ENCODE results near the gene GPR37. TPM values are rescaled to one million over a fixed set of nuclear protein-coding genes. Genes with fewer than 3 reads are reported as not detected.

GPR37 gene
- total and polyA plus RNA-seq, 2 donors, result 0.52 to 1.1 TPM

DNA sequence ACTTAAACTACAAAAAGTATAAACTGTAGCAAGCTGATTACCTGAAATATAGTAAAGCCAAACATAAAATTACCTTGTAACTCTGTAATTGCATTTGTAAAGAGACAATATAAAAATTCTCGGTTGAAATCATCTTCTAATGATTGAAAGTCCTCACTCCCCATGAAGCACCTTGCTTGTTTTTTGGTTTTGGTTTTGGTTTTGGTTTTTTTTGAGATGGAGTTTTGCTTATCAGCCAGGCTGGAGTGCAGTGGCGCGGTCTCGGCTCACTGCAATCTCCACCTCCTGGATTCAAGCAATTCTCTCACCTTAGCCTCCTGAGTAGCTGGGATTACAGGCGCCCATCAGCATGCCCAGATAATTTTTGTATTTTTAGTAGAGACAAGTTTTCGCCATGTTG is 33.9 kb upstream of the GPR37 start:
- Histone ChIP-seq H3K36me3 (ENCODE audit: control insufficient read depth in 2 of 2, insufficient read depth in 2 of 2, low read length in 1 of 2) (no peaks in the 10 kb centered on the region), H3K4me3 (ENCODE audit: low read length in 2 of 2) (no peak overlapping the region), H3K27ac (ENCODE audit: low read depth in 1 of 2, low read length in 1 of 2) (no peak overlapping the region), H3K4me1 (ENCODE audit: control insufficient read depth in 2 of 2, insufficient read depth in 2 of 2, low read length in 2 of 2) (no peaks in the 10 kb centered on the region), H3K9me3 (ENCODE audit: control insufficient read depth in 2 of 2, insufficient read depth in 1 of 2, low read length in 1 of 2) (no peaks in the 10 kb centered on the region), H3K27me3 (ENCODE audit: control insufficient read depth in 2 of 2, insufficient read depth in 1 of 2, low read length in 1 of 2) (no peaks in the 10 kb centered on the region)
- no peak for DNase-seq (ENCODE audit: low read depth in 6 of 9, low spot score in 9 of 9)
- 95% methylated on average over 6 of the region's 6 CpGs for WGBS

DNA sequence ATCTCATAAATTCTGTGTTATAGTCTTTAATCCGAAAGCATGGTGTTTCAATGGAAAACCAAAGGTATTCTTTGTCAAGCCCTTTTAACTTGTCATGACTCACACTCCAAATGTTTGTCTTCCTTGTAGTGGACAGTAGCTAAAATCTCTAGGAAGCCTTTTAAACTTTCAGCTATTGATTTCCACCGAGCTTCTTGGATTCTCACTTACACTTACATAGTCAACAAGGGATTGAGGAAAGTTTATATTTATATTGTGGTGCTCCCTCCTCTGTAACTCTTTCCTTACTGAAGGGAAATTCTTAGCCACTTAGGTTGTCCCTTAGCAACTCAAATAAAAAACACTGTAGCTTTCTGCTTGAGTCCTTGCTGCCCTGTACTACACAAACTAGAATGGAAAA is 31.2 kb upstream of the GPR37 start:
- no peak for DNase-seq (ENCODE audit: low read depth in 6 of 9, low spot score in 9 of 9)
- Histone ChIP-seq H3K27ac (ENCODE audit: low read depth in 1 of 2, low read length in 1 of 2) (no peak overlapping the region), H3K4me1 (ENCODE audit: control insufficient read depth in 2 of 2, insufficient read depth in 2 of 2, low read length in 2 of 2) (no peaks in the 10 kb centered on the region), H3K9me3 (ENCODE audit: control insufficient read depth in 2 of 2, insufficient read depth in 1 of 2, low read length in 1 of 2) (no peaks in the 10 kb centered on the region), H3K27me3 (ENCODE audit: control insufficient read depth in 2 of 2, insufficient read depth in 1 of 2, low read length in 1 of 2) (no peaks in the 10 kb centered on the region), H3K36me3 (ENCODE audit: control insufficient read depth in 2 of 2, insufficient read depth in 2 of 2, low read length in 1 of 2) (no peaks in the 10 kb centered on the region), H3K4me3 (ENCODE audit: low read length in 2 of 2) (no peak overlapping the region)
- 94% methylated on average over 2 of the region's 2 CpGs for WGBS

DNA sequence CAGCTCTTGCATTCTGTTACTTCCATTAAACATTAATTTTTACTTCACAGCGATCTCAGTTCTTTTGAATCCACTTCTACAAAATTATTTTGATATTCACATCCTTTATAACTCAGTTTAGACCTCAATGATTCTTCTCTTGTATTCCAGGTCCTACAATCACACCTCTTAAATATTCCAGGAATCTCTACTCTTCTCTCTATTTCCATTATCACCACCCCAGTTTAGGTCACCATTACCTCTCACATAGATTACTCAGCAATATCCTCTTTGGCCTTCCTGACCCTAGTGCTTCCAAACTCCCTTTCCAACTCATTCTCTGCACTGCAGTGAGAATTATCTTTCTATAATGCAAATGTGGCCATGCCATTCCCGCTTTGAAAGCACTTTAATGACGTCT is 27.1 kb upstream of the GPR37 start:
- DNase-seq (ENCODE audit: low read depth in 6 of 9, low spot score in 9 of 9), result no peak
- no peaks in the 10 kb centered on the region for H3K4me1 ChIP-seq (ENCODE audit: control insufficient read depth in 2 of 2, insufficient read depth in 2 of 2, low read length in 2 of 2)
- no peaks in the 10 kb centered on the region for H3K36me3 ChIP-seq (ENCODE audit: control insufficient read depth in 2 of 2, insufficient read depth in 2 of 2, low read length in 1 of 2)
- H3K9me3 ChIP-seq (ENCODE audit: control insufficient read depth in 2 of 2, insufficient read depth in 1 of 2, low read length in 1 of 2), result no peaks in the 10 kb centered on the region
- 72% methylated on average over 3 of the region's 3 CpGs for WGBS
- H3K4me3 ChIP-seq (ENCODE audit: low read length in 2 of 2), result no peak overlapping the region
- no peak overlapping the region for H3K27ac ChIP-seq (ENCODE audit: low read depth in 1 of 2, low read length in 1 of 2)
- no peaks in the 10 kb centered on the region for H3K27me3 ChIP-seq (ENCODE audit: control insufficient read depth in 2 of 2, insufficient read depth in 1 of 2, low read length in 1 of 2)

DNA sequence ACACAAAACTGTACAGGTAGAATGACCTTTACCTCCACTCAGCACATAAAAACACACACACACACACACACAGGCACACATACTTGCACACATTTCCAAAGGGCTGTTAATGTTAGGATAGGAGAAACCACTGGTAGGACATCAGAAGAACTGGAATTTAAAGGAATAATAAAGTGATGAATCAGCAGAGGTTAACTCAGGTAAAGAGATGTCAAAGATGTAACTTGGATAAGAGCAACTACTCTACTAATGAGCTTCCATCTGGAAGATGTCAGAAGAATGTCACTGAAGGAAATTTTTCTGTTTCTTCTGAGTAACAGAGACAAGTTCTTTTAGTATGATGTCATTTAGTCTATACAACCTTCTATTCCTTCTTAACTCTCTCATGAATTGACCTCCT is 26.4 kb upstream of the GPR37 start:
- no peaks in the 10 kb centered on the region for H3K36me3 ChIP-seq (ENCODE audit: control insufficient read depth in 2 of 2, insufficient read depth in 2 of 2, low read length in 1 of 2)
- H3K4me1 ChIP-seq (ENCODE audit: control insufficient read depth in 2 of 2, insufficient read depth in 2 of 2, low read length in 2 of 2), result no peaks in the 10 kb centered on the region
- no peak overlapping the region for H3K4me3 ChIP-seq (ENCODE audit: low read length in 2 of 2)
- DNase-seq (ENCODE audit: low read depth in 6 of 9, low spot score in 9 of 9), result no peak
- no peaks in the 10 kb centered on the region for H3K9me3 ChIP-seq (ENCODE audit: control insufficient read depth in 2 of 2, insufficient read depth in 1 of 2, low read length in 1 of 2)
- no peak overlapping the region for H3K27ac ChIP-seq (ENCODE audit: low read depth in 1 of 2, low read length in 1 of 2)
- no peaks in the 10 kb centered on the region for H3K27me3 ChIP-seq (ENCODE audit: control insufficient read depth in 2 of 2, insufficient read depth in 1 of 2, low read length in 1 of 2)

DNA sequence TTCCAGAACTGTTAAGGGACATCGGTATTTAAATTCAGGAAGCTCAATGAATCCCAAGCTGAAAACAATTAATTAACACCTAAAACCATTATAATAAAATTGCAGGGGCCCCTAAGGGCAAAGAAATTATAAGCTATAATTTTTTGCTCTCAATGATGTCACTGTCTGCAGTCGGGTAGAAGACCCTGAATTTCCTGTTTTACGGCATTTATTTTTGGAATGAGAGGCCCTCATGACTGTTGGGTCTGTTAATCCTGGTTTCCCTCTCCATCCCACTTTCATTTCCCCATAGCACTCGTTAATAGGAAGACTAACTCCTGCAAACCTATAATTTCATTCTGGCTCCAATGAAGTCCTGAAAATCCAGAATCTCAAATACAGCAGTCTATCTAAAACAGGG is 25.8 kb upstream of the GPR37 start:
- Histone ChIP-seq H3K9me3 (ENCODE audit: control insufficient read depth in 2 of 2, insufficient read depth in 1 of 2, low read length in 1 of 2) (no peaks in the 10 kb centered on the region), H3K27me3 (ENCODE audit: control insufficient read depth in 2 of 2, insufficient read depth in 1 of 2, low read length in 1 of 2) (no peaks in the 10 kb centered on the region), H3K4me3 (ENCODE audit: low read length in 2 of 2) (no peak overlapping the region), H3K36me3 (ENCODE audit: control insufficient read depth in 2 of 2, insufficient read depth in 2 of 2, low read length in 1 of 2) (no peaks in the 10 kb centered on the region), H3K27ac (ENCODE audit: low read depth in 1 of 2, low read length in 1 of 2) (no peak overlapping the region), H3K4me1 (ENCODE audit: control insufficient read depth in 2 of 2, insufficient read depth in 2 of 2, low read length in 2 of 2) (no peaks in the 10 kb centered on the region)
- WGBS, result 83% methylated on average over 4 of the region's 4 CpGs
- DNase-seq (ENCODE audit: low read depth in 6 of 9, low spot score in 9 of 9), result no peak

DNA sequence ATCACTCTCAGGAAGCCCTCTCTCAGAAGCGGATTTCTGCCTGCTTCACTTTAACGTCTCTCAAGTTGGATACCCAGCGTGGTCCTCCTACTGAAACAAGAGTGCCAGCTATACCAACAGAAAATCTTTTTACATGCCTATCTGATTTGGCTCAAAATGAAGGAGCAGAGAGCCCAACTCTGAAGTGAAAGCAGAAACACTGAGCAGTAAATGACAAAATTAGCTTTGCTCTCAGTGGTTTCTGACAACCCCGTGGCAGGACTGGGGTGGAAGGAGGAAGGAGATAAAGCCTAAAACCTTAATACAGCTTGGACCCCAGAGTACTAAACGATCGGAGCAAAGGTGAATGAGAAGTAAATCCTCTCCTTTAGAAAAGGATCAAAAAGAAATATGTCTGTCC is 25.1 kb upstream of the GPR37 start:
- no peak overlapping the region for H3K27ac ChIP-seq (ENCODE audit: low read depth in 1 of 2, low read length in 1 of 2)
- no peaks in the 10 kb centered on the region for H3K9me3 ChIP-seq (ENCODE audit: control insufficient read depth in 2 of 2, insufficient read depth in 1 of 2, low read length in 1 of 2)
- no peaks in the 10 kb centered on the region for H3K4me1 ChIP-seq (ENCODE audit: control insufficient read depth in 2 of 2, insufficient read depth in 2 of 2, low read length in 2 of 2)
- WGBS, result 43% methylated on average over 6 of the region's 6 CpGs
- H3K27me3 ChIP-seq (ENCODE audit: control insufficient read depth in 2 of 2, insufficient read depth in 1 of 2, low read length in 1 of 2), result no peaks in the 10 kb centered on the region
- no peak overlapping the region for H3K4me3 ChIP-seq (ENCODE audit: low read length in 2 of 2)
- H3K36me3 ChIP-seq (ENCODE audit: control insufficient read depth in 2 of 2, insufficient read depth in 2 of 2, low read length in 1 of 2), result no peaks in the 10 kb centered on the region
- no peak for DNase-seq (ENCODE audit: low read depth in 6 of 9, low spot score in 9 of 9)

DNA sequence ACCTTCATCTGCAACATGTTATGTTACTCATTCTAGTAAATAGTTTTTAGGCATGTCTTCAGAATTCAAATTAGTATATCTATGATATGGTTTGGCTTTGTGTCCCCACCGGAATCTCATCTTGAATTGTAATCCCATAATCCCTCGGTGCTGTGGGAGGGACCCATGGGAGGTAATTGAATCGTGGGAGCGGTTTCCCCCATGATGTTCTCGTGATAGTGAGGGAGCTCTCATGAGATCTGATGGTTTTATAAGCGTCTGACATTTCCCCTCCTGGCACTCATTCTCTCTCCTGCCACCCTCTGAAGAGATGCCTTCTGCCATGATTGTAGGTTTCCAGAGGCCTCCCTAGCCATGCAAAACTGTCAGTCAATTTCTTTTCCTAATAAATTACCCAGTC is 20.4 kb upstream of the GPR37 start:
- Histone ChIP-seq H3K27me3 (ENCODE audit: control insufficient read depth in 2 of 2, insufficient read depth in 1 of 2, low read length in 1 of 2) (no peaks in the 10 kb centered on the region), H3K4me3 (ENCODE audit: low read length in 2 of 2) (no peak overlapping the region), H3K36me3 (ENCODE audit: control insufficient read depth in 2 of 2, insufficient read depth in 2 of 2, low read length in 1 of 2) (no peaks in the 10 kb centered on the region), H3K9me3 (ENCODE audit: control insufficient read depth in 2 of 2, insufficient read depth in 1 of 2, low read length in 1 of 2) (no peaks in the 10 kb centered on the region), H3K27ac (ENCODE audit: low read depth in 1 of 2, low read length in 1 of 2) (no peak overlapping the region), H3K4me1 (ENCODE audit: control insufficient read depth in 2 of 2, insufficient read depth in 2 of 2, low read length in 2 of 2) (no peaks in the 10 kb centered on the region)
- 91% methylated on average over 6 of the region's 6 CpGs for WGBS
- no peak for DNase-seq (ENCODE audit: low read depth in 6 of 9, low spot score in 9 of 9)

DNA sequence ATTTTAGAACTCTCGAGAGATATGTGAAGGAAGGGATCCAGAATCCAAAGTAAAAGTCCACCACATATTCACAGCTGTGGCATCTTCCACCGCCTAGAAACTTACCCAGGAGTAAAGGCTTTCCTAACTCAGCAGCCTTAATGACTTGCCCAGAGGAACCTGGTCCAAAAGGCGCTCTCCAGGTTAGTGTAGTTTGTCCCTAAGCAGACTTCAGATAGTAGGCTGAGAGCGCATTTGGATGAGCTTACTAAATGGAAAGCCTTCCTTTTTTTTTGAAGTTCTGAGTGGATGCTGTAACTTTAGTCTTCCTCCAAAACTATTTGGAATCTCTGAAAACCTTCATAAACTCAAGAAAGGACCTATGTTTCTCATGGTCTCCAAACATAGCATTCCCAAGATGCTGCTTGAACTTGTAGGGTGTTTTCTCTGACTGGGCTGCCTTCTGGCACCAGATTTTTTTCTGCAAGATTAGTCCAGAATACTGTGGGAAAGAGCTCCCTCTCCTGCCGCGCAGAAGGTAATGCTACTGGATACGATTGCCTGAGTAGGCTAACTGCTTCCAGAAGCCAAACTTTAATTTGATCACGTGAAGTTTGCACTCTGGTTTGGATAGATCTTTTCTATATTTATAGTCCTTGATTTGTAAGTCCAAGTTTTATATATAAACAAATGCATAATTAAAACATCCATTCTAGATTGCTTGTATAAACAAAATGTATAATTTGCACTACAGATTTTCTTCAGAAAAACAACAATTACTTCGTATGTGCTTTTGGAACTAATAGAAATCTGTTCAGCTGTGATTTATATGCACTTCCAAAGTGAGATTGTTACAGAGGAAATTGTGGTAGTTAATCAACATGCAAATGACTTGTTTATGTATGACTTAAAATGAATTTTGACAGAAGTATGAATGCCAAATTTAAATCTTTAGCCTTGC is 19.6 kb upstream of the GPR37 start:
- no peaks in the 10 kb centered on the region for H3K9me3 ChIP-seq (ENCODE audit: control insufficient read depth in 2 of 2, insufficient read depth in 1 of 2, low read length in 1 of 2)
- H3K4me3 ChIP-seq (ENCODE audit: low read length in 2 of 2), result no peak overlapping the region
- peak in 2 of 9 donors; percentile 13 to 21 for DNase-seq (ENCODE audit: low read depth in 6 of 9, low spot score in 9 of 9)
- H3K27me3 ChIP-seq (ENCODE audit: control insufficient read depth in 2 of 2, insufficient read depth in 1 of 2, low read length in 1 of 2), result no peaks in the 10 kb centered on the region
- 53% methylated on average over 9 of the region's 9 CpGs for WGBS
- H3K36me3 ChIP-seq (ENCODE audit: control insufficient read depth in 2 of 2, insufficient read depth in 2 of 2, low read length in 1 of 2), result no peaks in the 10 kb centered on the region
- no peak overlapping the region for H3K27ac ChIP-seq (ENCODE audit: low read depth in 1 of 2, low read length in 1 of 2)
- no peaks in the 10 kb centered on the region for H3K4me1 ChIP-seq (ENCODE audit: control insufficient read depth in 2 of 2, insufficient read depth in 2 of 2, low read length in 2 of 2)

DNA sequence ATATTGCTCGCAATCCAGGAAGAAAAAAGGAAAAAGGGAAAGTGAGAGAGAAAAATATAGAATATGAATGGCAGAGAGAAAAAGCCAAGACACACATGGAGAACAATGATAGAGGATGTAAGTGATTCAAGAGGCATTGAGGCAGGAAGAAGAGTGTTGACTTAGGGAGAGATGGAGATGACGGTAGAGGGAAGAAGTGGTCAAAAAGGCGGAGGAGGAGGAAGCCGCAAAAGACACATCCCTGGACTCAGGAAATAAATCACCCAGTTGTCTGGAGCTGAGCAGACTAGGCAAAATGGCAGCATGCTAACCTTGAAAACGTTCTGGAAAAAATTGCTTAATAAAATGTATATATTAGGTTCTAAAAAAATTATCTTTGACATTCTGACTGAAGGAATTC is 17.7 kb upstream of the GPR37 start:
- Histone ChIP-seq H3K27me3 (ENCODE audit: control insufficient read depth in 2 of 2, insufficient read depth in 1 of 2, low read length in 1 of 2) (no peaks in the 10 kb centered on the region), H3K4me1 (ENCODE audit: control insufficient read depth in 2 of 2, insufficient read depth in 2 of 2, low read length in 2 of 2) (no peaks in the 10 kb centered on the region), H3K36me3 (ENCODE audit: control insufficient read depth in 2 of 2, insufficient read depth in 2 of 2, low read length in 1 of 2) (no peaks in the 10 kb centered on the region), H3K9me3 (ENCODE audit: control insufficient read depth in 2 of 2, insufficient read depth in 1 of 2, low read length in 1 of 2) (no peaks in the 10 kb centered on the region), H3K27ac (ENCODE audit: low read depth in 1 of 2, low read length in 1 of 2) (no peak overlapping the region), H3K4me3 (ENCODE audit: low read length in 2 of 2) (no peak overlapping the region)
- 85% methylated on average over 5 of the region's 5 CpGs for WGBS
- no peak for DNase-seq (ENCODE audit: low read depth in 6 of 9, low spot score in 9 of 9)

Data from thymus (tissue), 11 donors.